Caco-2 (cell line): ENCODE data around the gene CLEC10A. TPM values are rescaled to one million over a fixed set of nuclear protein-coding genes. Genes with fewer than 3 reads are reported as not detected.

Experiments used
- BruUV-seq: library from RNA; stranded (reverse); fragments of 400-500 nt; replicated peaks from 2 replicates; lab custom pipeline; 2021; lab: Mats Ljungman, UMichigan
- CTCF ChIA-PET: fragments of 300-600 bp; sonication (Branson Sonifier 250); formaldehyde crosslinking; loops from one replicate; lab custom pipeline; 2022; ENCODE audit warnings: antibody characterized with exemption; lab: Charles Lee
- POLR2A ChIA-PET: fragments of 300-600 bp; sonication (Branson Sonifier 250); formaldehyde crosslinking; loops from one replicate; lab custom pipeline; 2022; ENCODE audit warnings: antibody characterized with exemption; lab: Charles Lee
- DNase-seq, 2 experiments: peaks; one replicate each; pipeline versions ENCODE4 v3.0.0 to v3.0.0-alpha.2; 2020 to 2022
- H3K27me3 ChIP-seq: replicated peaks from 2 replicates; pipeline ENCODE4 v1.6.0; 2011; ENCODE audit warnings: low read length; ENCODE audit not compliant: control insufficient read depth, insufficient read depth
- H3K36me3 ChIP-seq: 2 replicates; pipeline ENCODE4 v1.5.1; 2011; ENCODE audit warnings: low read length; ENCODE audit not compliant: control insufficient read depth, insufficient read depth
- H3K4me1 ChIP-seq: fragments of 250-450 bp; sonication (Bioruptor Pico); 2 replicates; pipeline ENCODE4 v1.5.1; 2020; ENCODE audit warnings: mild to moderate bottlenecking
- H3K4me3 ChIP-seq: 2 replicates; pipeline ENCODE4 v1.5.1; 2011; ENCODE audit warnings: low read depth, mild to moderate bottlenecking, control low read depth, low read length
- H3K9me3 ChIP-seq: fragments of 250-450 bp; sonication (Bioruptor Pico); 2 replicates; pipeline ENCODE4 v1.5.1; 2020; ENCODE audit warnings: mild to moderate bottlenecking, moderate library complexity
- H3K27ac Mint-ChIP-seq: one replicate; pipeline ENCODE4 v1.8.0; 2022; ENCODE audit warnings: mixed read lengths; ENCODE audit not compliant: unreplicated experiment
- H3K27me3 Mint-ChIP-seq: one replicate; pipeline ENCODE4 v1.8.0; 2022; ENCODE audit warnings: mixed read lengths; ENCODE audit not compliant: insufficient read depth, unreplicated experiment
- H3K36me3 Mint-ChIP-seq: one replicate; pipeline ENCODE4 v1.8.0; 2022; ENCODE audit warnings: mild to moderate bottlenecking, mixed read lengths; ENCODE audit not compliant: insufficient read depth, unreplicated experiment
- H3K4me1 Mint-ChIP-seq: one replicate; pipeline ENCODE4 v1.8.0; 2022; ENCODE audit warnings: low read depth, mixed read lengths; ENCODE audit not compliant: unreplicated experiment
- H3K4me3 Mint-ChIP-seq: one replicate; pipeline ENCODE4 v1.8.0; 2022; ENCODE audit warnings: mild to moderate bottlenecking, moderate library complexity, mixed read lengths; ENCODE audit not compliant: unreplicated experiment
- H3K9me3 Mint-ChIP-seq: one replicate; pipeline ENCODE4 v1.8.0; 2022; ENCODE audit warnings: mixed read lengths; ENCODE audit not compliant: unreplicated experiment
- intact Hi-C: fragments of 100-400 bp; cut with micrococcal nuclease; formaldehyde crosslinking; loops from one replicate; pipeline ENCODE4 v1.10.0; 2022; ENCODE audit not compliant: unreplicated experiment
- total RNA-seq: library from RNA; stranded (reverse); gene quantifications from 2 replicates; pipeline ENCODE4 v1.2.3, GENCODE V29; 2022
- TF ChIP-seq, protein P1 (sequence below), 2 experiments: fragments of 200-600 bp in 1 of 2; IDR thresholded peaks; 1 replicate in 1 of 2; 2 replicates in 1 of 2; pipeline versions ENCODE4 v1.5.1 to v1.8.0; 2011 to 2022; ENCODE audit warnings: antibody characterized with exemption in 1 of 2, control low read depth in 1 of 2, inconsistent platforms in 1 of 2, low read depth in 1 of 2, low read length in 1 of 2, mild to moderate bottlenecking in 1 of 2, moderate library complexity in 1 of 2; ENCODE audit not compliant: insufficient read depth in 1 of 2, severe bottlenecking in 1 of 2, unreplicated experiment in 1 of 2

CLEC10A gene
- total RNA-seq, 1 experiment from 2014 or later: not detected

DNA sequence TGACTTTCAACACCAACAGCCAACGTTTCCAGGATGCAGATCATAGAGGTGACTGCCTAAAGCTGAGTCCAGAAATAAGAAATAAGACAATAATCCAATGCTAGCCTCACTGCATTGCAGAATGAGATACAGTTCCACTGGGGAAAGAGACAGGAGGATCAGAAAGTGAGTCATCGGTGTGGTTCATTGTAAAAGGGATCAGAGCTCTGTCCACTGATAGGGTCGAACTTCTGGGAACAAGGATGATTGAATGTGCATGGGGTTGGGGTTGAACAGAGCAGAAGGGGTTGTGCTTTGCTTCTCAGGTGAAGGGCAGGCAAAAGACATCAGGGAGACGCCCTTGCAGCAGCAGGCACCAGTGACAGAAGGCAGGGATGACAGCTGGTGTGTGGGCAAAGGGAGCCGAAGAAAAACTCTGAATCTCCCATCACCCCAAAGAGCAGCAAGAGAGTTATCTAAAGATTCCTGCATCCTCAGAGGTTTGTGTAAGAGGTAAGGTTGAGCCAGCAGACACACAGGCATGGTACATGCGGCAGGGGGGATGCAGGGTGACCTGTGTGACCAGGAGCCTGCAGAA is 16.4 kb downstream of the CLEC10A start:
- H3K4me3 Mint-ChIP-seq: no peak overlapping the region
- Histone ChIP-seq H3K9me3 (no peaks in the 10 kb centered on the region), H3K36me3 (no peaks in the 10 kb centered on the region), H3K4me1 (no peaks in the 10 kb centered on the region), H3K4me3 (no peak overlapping the region), H3K27me3 (no peaks in the 10 kb centered on the region)
- DNase-seq: no peak
- CTCF ChIA-PET: no interaction called here
- no peaks in the 10 kb centered on the region for H3K27me3 Mint-ChIP-seq
- TF ChIP-seq, protein P1, sequence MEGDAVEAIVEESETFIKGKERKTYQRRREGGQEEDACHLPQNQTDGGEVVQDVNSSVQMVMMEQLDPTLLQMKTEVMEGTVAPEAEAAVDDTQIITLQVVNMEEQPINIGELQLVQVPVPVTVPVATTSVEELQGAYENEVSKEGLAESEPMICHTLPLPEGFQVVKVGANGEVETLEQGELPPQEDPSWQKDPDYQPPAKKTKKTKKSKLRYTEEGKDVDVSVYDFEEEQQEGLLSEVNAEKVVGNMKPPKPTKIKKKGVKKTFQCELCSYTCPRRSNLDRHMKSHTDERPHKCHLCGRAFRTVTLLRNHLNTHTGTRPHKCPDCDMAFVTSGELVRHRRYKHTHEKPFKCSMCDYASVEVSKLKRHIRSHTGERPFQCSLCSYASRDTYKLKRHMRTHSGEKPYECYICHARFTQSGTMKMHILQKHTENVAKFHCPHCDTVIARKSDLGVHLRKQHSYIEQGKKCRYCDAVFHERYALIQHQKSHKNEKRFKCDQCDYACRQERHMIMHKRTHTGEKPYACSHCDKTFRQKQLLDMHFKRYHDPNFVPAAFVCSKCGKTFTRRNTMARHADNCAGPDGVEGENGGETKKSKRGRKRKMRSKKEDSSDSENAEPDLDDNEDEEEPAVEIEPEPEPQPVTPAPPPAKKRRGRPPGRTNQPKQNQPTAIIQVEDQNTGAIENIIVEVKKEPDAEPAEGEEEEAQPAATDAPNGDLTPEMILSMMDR (IDR thresholded peaks at IDR 0.05; ENCODE audit: insufficient read depth in 1 of 2, low read depth in 1 of 2, low read length in 1 of 2, severe bottlenecking in 1 of 2, unreplicated experiment in 1 of 2): no peak
- no peaks in the 10 kb centered on the region for H3K36me3 Mint-ChIP-seq
- intact Hi-C loops: no loop called here
- H3K9me3 Mint-ChIP-seq: peaks cover 8% of the 10 kb centered on the region
- no TSS peak for BruUV-seq
- no peak overlapping the region for H3K27ac Mint-ChIP-seq
- peaks cover 12% of the 10 kb centered on the region for H3K4me1 Mint-ChIP-seq
- POLR2A ChIA-PET: no interaction called here

DNA sequence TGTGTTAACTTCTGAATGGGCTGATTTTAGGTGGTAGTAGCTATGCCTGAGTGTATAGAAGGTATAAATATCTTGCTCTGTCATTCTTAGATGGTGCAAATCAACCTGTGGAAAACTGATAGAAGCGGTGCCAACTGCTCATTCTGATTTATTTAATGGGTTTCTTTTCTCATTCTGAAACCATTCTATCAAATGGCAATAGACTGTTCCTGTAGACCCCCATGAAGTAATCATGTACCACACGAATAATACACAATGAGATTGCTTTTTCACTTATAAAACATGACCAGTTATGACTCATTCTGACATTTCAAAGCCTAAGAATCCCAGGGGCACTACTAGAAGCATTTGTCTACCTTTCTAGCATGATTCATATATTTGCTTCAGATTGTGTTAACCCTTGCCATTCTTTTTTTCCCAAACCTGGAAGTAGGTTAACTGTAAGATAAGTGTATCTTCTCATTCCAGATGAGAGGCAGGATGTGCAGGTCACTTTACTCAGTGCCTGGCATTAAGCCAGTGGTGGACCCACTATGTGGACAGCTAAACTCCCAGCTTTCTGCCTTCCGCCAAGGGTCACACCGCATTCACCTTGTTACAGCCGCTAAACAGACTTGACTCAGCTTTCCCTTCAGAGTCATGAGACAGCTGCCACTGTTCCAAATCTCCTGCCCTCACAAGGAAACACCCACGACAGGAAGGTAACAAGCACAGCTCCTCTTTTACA is 19.7 kb downstream of the CLEC10A start:
- no peaks in the 10 kb centered on the region for H3K36me3 Mint-ChIP-seq
- H3K4me1 Mint-ChIP-seq: peaks cover 12% of the 10 kb centered on the region
- no peaks in the 10 kb centered on the region for H3K27me3 ChIP-seq
- no peak overlapping the region for H3K27ac Mint-ChIP-seq
- intact Hi-C loops: no loop called here
- no peak for DNase-seq
- TF ChIP-seq, protein P1 (IDR thresholded peaks at IDR 0.05; ENCODE audit: insufficient read depth in 1 of 2, low read depth in 1 of 2, low read length in 1 of 2, severe bottlenecking in 1 of 2, unreplicated experiment in 1 of 2): no peak
- H3K9me3 ChIP-seq: no peaks in the 10 kb centered on the region
- POLR2A ChIA-PET: no interaction called here
- no peak overlapping the region for H3K4me3 ChIP-seq
- no peaks in the 10 kb centered on the region for H3K4me1 ChIP-seq
- CTCF ChIA-PET: no interaction called here
- H3K9me3 Mint-ChIP-seq: no peaks in the 10 kb centered on the region
- BruUV-seq: no TSS peak
- H3K27me3 Mint-ChIP-seq: no peaks in the 10 kb centered on the region
- no peak overlapping the region for H3K4me3 Mint-ChIP-seq
- H3K36me3 ChIP-seq: no peaks in the 10 kb centered on the region

DNA sequence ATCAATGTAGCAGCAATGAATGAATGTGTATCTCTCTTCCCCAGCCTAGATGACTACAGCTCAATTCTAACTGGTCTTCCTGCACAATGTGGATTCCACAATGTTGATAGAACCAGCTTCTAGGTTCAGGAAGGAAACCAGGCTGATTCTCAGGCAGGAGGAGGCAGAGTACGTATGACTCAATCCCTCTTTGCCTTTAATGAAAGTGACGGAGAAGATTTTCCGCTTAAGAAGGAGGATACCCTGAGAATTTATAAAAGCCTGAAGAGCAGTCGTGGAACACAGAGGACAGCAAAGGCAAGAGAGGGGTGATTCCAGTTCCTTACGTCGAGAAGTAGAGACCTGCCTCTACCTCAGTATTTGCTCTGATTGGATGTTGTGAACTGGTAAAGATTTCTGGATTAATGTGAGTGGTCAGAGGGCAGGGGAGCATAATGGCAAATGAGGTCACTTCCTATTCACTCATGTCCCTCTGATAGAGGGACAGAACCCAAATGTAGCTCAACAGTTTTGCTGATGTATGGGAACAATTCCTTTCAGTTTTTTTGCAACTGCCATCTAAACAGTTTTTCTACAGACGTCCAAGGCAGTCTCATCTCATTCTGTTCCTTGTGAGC is 21.1 kb downstream of the CLEC10A start:
- POLR2A ChIA-PET: no interaction called here
- no peaks in the 10 kb centered on the region for H3K4me1 ChIP-seq
- H3K27me3 ChIP-seq: no peaks in the 10 kb centered on the region
- CTCF ChIA-PET: no interaction called here
- H3K4me3 Mint-ChIP-seq: no peak overlapping the region
- no peak overlapping the region for H3K4me3 ChIP-seq
- peaks cover 15% of the 10 kb centered on the region for H3K4me1 Mint-ChIP-seq
- no peaks in the 10 kb centered on the region for H3K9me3 Mint-ChIP-seq
- no peaks in the 10 kb centered on the region for H3K36me3 ChIP-seq
- DNase-seq: no peak
- no TSS peak for BruUV-seq
- H3K36me3 Mint-ChIP-seq: no peaks in the 10 kb centered on the region
- H3K27ac Mint-ChIP-seq: no peak overlapping the region
- TF ChIP-seq, protein P1 (IDR thresholded peaks at IDR 0.05; ENCODE audit: insufficient read depth in 1 of 2, low read depth in 1 of 2, low read length in 1 of 2, severe bottlenecking in 1 of 2, unreplicated experiment in 1 of 2): no peak
- intact Hi-C loops: no loop called here
- H3K9me3 ChIP-seq: no peaks in the 10 kb centered on the region
- no peaks in the 10 kb centered on the region for H3K27me3 Mint-ChIP-seq
